Thyroid gland (tissue), 4 donors: ENCODE measurements around the gene ENPP4. TPM values are rescaled to one million over a fixed set of nuclear protein-coding genes. Genes with fewer than 3 reads are reported as not detected.
"Not testable (repeated sequence)": the region's sequence is repeated elsewhere in the genome, so short reads cannot be mapped to it uniquely, and the experiment has no call there.

Experiments
- DNase-seq, 2 donors: peaks; one replicate each; pipeline ENCODE4 v3.0.0-alpha.2; 2019
- H3K27ac ChIP-seq, 3 donors: fragments of 200-600 bp; sonication (generic); 1 replicate in 2 of 3; 2 replicates in 1 of 3; pipeline ENCODE4 v1.5.1; 2016 to 2019; ENCODE audit warnings: mild to moderate bottlenecking in 1 of 3, moderate library complexity in 1 of 3
- H3K27me3 ChIP-seq: fragments of 200-600 bp; sonication (generic); one replicate; pipeline ENCODE4 v1.5.1; 2019
- H3K36me3 ChIP-seq, 2 donors: fragments of 200-600 bp; sonication (generic); one replicate each; pipeline ENCODE4 v1.5.1; 2016 to 2019
- H3K4me1 ChIP-seq, 2 donors: fragments of 200-600 bp; sonication (generic); one replicate each; pipeline ENCODE4 v1.5.1; 2017 to 2019
- H3K4me3 ChIP-seq, 3 donors: fragments of 200-600 bp; sonication (generic); replicated peaks in 1 of 3; 1 replicate in 2 of 3; 2 replicates in 1 of 3; pipeline ENCODE4 v1.5.1; 2016; ENCODE audit warnings: mild to moderate bottlenecking in 1 of 3
- H3K9me3 ChIP-seq: fragments of 200-600 bp; sonication (generic); one replicate; pipeline ENCODE4 v1.5.1; 2017
- POLR2A ChIP-seq, 2 donors: fragments of 450-650 bp; IDR thresholded peaks; one replicate each; pipeline ENCODE4 v1.6.1; 2017; ENCODE audit warnings: antibody characterized with exemption in 2 of 2, mild to moderate bottlenecking in 2 of 2, moderate library complexity in 1 of 2
- WGBS, 2 donors: methylation state at CpG; one replicate each; pipeline ENCODE4 v1.1.5; 2017; 5-methylcytosine and 5-hydroxymethylcytosine counted together
- intact Hi-C: fragments of 100-400 bp; cut with DNase I; formaldehyde crosslinking; loops from one replicate; pipeline ENCODE4 v1.15.1; 2023
- total RNA-seq, 4 donors: library from RNA; depleted of rRNA; stranded (reverse); fragments of >200 nt; gene quantifications; one replicate each; pipeline ENCODE4 v1.2.3, GENCODE V29; 2016
- TF ChIP-seq, protein P1 (sequence below), 6 experiments: fragments of 200-600 bp in 3 of 6; fragments of 450-650 bp in 3 of 6; sonication (generic) in 3 of 6; IDR thresholded peaks; one replicate each; pipeline ENCODE4 v1.5.1; 2016 to 2019; ENCODE audit warnings: antibody characterized with exemption in 6 of 6, mild to moderate bottlenecking in 2 of 6, inconsistent platforms in 1 of 6, moderate library complexity in 1 of 6

ENPP4 gene
- 10 to 100 TPM; 16.2 to 26.3 (median 20.5) TPM for total RNA-seq

- no peaks in the 10 kb centered on the region for H3K27me3 ChIP-seq
- peak; percentile 5 to 82 for TF ChIP-seq POLR2A (IDR thresholded peaks at IDR 0.05)
- TF ChIP-seq, protein P1, sequence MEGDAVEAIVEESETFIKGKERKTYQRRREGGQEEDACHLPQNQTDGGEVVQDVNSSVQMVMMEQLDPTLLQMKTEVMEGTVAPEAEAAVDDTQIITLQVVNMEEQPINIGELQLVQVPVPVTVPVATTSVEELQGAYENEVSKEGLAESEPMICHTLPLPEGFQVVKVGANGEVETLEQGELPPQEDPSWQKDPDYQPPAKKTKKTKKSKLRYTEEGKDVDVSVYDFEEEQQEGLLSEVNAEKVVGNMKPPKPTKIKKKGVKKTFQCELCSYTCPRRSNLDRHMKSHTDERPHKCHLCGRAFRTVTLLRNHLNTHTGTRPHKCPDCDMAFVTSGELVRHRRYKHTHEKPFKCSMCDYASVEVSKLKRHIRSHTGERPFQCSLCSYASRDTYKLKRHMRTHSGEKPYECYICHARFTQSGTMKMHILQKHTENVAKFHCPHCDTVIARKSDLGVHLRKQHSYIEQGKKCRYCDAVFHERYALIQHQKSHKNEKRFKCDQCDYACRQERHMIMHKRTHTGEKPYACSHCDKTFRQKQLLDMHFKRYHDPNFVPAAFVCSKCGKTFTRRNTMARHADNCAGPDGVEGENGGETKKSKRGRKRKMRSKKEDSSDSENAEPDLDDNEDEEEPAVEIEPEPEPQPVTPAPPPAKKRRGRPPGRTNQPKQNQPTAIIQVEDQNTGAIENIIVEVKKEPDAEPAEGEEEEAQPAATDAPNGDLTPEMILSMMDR (IDR thresholded peaks at IDR 0.05): no peak
- H3K4me1 ChIP-seq: peaks cover 0 to 9% of the 10 kb centered on the region in 2 donors
- no peaks in the 10 kb centered on the region for H3K9me3 ChIP-seq
- H3K36me3 ChIP-seq: no peaks in the 10 kb centered on the region
- peak within 1 kb of the TSS; percentile 61 to 79 (median 62) for H3K27ac ChIP-seq
- peak within 1 kb of the TSS; percentile 9 to 100 (median 64) for H3K4me3 ChIP-seq
- WGBS, 2 donors: 1 to 2% methylated on average over 42 to 54 of the region's 61 CpGs
- peak; percentile 90 for DNase-seq
- intact Hi-C loops: no loop called here
Measured at GRCh38 chr6:46129629-46130511, at the start of gene ENPP4. Gene ENPP4 (plus strand): TSS chr6:46129989. CDS start chr6:46139584, 9,595 bp downstream.

GRCh38 chr6:46080111-46080510 lies 49.7 kb upstream of the ENPP4 start:
- Histone ChIP-seq H3K27me3 (no peaks in the 10 kb centered on the region), H3K27ac (no peak overlapping the region), H3K4me3 (no peak overlapping the region), H3K36me3 (no peaks in the 10 kb centered on the region), H3K9me3 (no peaks in the 10 kb centered on the region), H3K4me1 (no peaks in the 10 kb centered on the region)
- 89 to 90% methylated on average over 4 of the region's 4 CpGs for WGBS, 2 donors
- no peak for DNase-seq
- intact Hi-C loops: no loop called here
- TF ChIP-seq, protein P1 (IDR thresholded peaks at IDR 0.05): no peak
- no peak for TF ChIP-seq POLR2A (IDR thresholded peaks at IDR 0.05)

DNA sequence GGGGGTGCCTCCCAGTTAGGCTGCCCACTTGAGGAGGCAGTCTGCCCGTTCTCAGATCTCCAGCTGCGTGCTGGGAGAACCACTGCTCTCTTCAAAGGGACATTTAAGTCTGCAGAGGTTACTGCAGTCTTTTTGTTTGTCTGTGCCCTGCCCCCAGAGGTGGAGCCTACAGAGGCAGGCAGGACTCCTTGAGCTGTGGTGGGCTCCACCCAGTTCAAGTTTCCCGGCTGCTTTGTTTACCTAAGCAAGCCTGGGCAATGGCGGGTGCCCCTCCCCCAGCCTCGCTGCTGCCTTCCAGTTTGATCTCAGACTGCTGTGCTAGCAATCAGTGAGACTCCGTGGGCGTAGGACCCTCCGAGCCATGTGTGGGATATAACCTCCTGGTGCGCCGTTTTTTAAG lies 44.1 kb upstream of the ENPP4 start:
- WGBS, 2 donors: 87% methylated on average over 7 to 10 of the region's 10 CpGs

DNA sequence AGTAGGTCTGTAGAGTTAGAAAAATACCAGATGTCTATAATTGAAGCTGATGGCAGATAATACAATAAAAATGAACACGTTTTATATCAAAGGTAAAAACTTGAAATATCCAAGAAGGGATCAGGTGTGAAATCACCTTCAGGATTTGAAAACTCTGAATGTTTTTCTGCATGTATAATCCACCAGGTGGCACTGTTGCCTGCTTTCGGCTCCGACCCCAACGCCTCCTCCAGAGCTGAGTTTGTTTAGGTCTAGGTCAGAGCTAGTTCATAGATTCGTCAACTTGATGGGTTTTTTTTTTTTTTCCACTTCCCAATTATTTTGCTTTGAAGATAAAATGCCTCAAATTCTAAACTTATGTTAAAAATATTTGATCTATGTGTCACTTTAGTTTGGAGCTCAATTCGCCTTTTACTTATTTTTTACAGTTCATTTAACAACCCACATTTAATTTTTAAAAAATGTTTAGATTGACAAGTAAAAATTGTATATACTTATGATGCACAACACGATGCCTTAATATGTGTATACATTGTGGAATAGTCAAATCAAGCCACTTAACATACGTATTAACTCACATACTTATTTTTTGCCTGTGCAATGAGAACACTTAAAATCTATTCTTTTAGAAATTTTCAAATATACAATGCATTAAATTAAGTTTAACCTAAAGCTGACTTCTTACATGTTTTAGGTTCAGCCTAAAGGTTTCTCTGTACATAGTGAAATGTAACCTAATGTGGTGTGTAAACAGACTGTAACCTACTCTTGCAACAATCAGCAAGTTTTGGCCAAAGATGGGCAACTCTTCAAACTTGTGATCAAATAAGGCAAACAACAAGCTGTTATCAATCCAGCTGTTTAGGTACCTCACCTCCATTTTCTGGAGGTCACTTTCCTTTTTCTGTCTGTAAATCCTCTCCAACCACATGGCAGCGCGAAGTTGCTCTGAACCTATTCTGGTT lies 39.4 kb upstream of the ENPP4 start:
- peak; percentile 64 to 70 for DNase-seq
- TF ChIP-seq POLR2A (IDR thresholded peaks at IDR 0.05): no peak
- TF ChIP-seq, protein P1 (IDR thresholded peaks at IDR 0.05): peak; percentile 56 to 89 (median 69)

More for the DNA sequence above, 44.1 kb upstream of the ENPP4 start:
- intact Hi-C loops: loop anchor here (5.0 kb wide), 1 partner anchor 322 kb away; no protein-coding TSS in a partner anchor
- not testable (repeated sequence) for H3K36me3 ChIP-seq, H3K9me3 ChIP-seq, DNase-seq, H3K4me1 ChIP-seq, H3K4me3 ChIP-seq, H3K27ac ChIP-seq, H3K27me3 ChIP-seq

DNA sequence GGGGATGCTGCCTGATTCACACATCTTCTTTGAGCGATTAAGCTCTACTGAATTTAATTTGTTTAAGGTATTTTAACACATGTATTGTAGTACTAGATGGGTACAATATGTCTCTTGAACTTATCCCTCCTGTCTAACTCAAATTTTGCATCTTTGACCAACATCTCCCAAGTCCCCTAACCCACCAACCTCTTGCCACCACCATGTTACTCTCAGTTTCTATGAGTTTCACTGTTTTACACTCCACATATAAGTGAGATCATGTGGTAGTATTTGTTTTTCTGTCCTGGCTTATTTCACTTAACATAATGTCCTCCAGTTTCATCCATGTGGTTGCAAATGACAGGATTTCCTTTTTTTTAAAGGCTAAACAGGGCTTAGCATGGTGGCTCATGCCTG lies 38.7 kb upstream of the ENPP4 start:
- H3K36me3 ChIP-seq: no peaks in the 10 kb centered on the region
- no peak overlapping the region for H3K27ac ChIP-seq
- no peak for DNase-seq
- no peaks in the 10 kb centered on the region for H3K9me3 ChIP-seq
- TF ChIP-seq, protein P1 (IDR thresholded peaks at IDR 0.05): no peak
- TF ChIP-seq POLR2A (IDR thresholded peaks at IDR 0.05): no peak
- no peak overlapping the region for H3K4me3 ChIP-seq
- intact Hi-C loops: loop anchor here (10.0 kb wide), 2 partner anchors 124 to 534 kb away; no protein-coding TSS in a partner anchor
- no peaks in the 10 kb centered on the region for H3K27me3 ChIP-seq
- H3K4me1 ChIP-seq: no peaks in the 10 kb centered on the region
- 98% methylated on average over 1 of the region's 1 CpG for WGBS, 2 donors

More for the DNA sequence above, 39.4 kb upstream of the ENPP4 start:
- intact Hi-C loops: loop anchor here (10.0 kb wide), 2 partner anchors 124 to 534 kb away; no protein-coding TSS in a partner anchor
- Histone ChIP-seq H3K36me3 (no peaks in the 10 kb centered on the region), H3K27ac (no peak overlapping the region), H3K27me3 (no peaks in the 10 kb centered on the region), H3K4me3 (no peak overlapping the region), H3K9me3 (no peaks in the 10 kb centered on the region), H3K4me1 (no peaks in the 10 kb centered on the region)
- WGBS, 2 donors: 40 to 41% methylated on average over 10 of the region's 10 CpGs
